CD4-positive, alpha-beta T cell treated with Interleukin-1 beta for 1 hour (primary cell): ENCODE results near the gene DNAH7.

Experiments used
- DNase-seq, 2 donors: peaks; one replicate each; pipeline ENCODE4 v3.0.0-alpha.2; 2020 to 2022

Gene DNAH7

DNA sequence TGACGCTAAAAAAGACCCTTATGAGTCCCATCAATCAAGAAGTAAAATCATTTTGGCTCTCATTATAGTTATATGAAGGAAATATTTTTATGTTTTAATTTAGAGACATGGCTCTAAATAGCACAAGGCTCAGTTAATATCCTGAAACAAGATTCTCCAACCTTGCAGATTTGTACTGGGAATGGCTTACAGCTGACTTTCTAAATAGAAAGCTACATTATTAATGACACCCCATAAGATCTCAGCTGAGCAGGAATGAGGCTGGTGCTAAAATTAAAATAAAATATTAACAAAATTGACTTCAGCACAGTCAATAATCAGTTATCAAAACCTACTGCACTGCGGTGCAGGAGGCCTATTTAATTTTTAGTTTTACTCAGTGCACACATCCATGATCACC, 274.8 kb downstream of the DNAH7 start:
- no peak for DNase-seq

DNA sequence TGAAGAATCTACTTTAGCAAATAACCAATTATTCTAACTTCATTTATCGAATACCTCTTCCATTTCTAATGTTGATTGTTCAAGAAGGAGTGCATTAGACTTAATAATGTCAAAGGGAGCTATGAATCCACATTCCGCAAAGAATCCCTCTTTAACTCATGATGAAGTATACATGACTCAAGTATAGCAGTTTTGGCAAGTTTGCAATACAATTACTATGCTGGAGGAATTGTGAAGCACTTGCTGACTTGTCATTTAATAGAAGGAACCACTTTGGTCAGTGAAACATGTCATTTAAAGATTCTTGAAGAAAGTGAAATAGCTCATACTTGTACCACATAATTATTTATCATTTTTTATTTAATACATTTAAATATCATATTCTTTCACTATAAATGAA, 286.5 kb downstream of the DNAH7 start:
- DNase-seq: no peak

DNA sequence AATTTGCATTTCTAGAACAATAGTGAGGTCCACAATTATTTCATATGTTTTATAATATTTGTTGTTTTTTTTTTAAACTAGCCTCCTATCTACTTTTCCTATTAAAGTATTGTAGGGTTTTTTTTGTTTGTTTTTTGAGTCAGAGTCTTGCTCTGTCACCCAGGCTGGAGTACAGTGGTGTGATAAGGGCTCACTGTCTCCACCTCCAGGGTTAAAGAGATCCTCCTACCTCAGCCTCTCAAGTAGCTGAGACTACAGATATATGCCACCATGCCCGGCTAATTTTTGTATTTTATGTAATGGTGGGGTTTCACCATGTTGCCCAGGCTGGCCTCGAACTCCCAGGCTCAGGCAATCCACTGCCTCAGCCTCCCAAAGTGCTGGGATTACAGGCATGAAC, 289.1 kb downstream of the DNAH7 start:
- DNase-seq: no peak

DNA sequence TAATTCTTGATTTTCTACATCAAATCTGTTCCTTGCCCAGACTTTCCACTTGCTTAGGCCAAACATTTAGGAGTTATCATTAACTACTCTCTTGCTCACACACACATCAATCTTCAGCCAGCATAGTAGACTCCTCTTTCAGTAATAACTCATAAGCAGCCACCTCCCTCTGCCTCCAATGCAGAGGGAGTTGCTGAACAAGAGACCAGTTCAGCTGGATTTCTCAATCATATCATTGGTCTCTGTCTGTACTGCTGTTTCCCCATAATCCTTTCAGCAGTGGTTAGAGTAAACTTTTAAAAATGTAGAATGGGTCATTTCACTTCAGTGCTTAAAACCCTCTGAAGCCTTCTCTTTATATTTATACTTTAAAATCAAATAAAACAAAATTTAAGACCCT, 298.7 kb downstream of the DNAH7 start:
- no peak for DNase-seq

DNA sequence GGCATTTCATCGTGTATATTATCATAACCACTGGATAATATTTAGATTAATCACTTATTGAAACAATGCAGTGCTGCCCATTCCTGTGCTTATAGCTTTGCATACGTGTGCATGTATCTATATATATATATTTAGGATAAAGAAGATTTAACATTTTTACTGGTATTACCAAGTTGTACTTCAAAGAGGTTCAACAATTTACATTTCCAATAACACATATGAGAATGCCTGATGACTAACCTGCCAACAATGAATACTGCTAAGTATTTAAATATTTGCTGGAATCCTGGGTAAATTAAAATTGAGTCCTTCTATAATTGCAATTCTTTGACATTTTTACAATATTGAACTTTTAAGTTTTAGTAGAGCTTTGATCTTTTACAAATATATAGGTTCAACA, 300.2 kb downstream of the DNAH7 start:
- no peak for DNase-seq

DNA sequence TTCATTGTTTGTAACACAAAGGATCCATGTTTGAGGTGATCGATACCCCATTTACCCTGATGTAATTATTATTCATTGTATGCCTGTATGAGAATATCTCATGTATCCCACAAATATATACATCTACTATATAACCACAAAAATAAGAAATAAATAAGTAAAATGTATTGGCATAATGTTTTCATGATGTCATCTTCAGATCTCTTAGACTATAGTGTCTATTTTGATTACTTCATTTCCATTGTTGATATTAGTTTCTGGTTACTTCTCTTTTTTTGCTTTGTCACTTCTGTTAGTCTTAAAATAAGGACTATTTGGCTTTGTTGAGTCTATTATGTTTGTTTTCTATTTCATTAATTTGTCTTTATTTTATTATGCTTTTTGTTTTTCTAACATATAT, 301.9 kb downstream of the DNAH7 start:
- no peak for DNase-seq

DNA sequence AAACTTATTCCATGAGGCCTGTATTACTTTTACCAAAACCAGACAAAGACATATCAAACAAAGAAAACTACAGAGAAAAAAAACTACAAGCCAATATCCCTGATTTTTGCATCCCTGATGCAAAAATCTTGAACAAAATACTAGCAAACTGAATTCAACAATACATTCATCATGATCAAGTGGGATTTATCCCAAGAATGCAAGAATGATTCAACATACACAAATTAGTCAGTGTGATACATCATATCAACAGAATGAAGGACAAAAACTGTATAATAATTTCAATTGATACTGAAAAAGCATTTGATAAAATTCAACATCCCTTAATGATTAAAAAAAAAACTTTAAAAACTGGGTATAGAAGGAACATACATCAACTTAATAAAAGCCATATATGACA, 304.8 kb downstream of the DNAH7 start:
- DNase-seq: no peak

DNA sequence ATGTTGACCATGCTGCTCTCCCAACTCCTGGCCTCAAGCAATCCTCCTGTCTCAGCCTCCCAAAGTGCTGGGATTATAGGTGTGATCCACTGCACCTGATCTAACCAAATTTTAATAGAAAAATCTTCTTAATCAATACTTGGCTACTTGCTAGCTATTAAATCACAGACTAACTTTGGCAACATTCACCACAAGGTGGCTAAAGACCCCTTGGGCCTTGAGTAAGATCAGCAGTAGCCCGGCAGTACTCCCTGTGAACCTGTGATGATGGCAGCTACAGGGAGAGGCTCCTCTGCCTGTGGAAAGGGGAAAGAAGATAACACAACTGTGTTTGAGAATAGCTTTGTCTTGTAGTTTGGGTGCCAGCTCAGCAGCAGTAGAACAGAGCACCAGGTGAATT, 308.8 kb downstream of the DNAH7 start:
- no peak for DNase-seq

DNA sequence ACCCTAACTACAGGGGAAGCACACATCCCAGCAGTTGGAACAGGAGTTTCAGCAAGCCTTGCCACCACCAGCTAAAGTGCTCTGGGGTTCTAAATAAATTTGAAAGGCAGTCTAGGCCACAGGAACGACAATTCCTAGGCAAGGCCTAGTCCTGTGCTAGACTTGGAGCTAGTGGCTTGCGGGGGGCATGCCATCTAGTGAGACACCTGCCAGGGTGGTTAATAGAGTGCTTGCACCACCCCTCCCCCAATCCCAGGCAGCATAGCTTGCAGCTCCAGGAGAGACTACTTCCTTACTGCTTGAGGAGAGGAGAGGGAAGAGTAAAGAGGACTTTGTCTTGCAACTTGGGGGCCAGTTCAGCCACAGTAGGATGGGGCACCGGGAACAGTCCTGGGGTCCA, 309.8 kb downstream of the DNAH7 start:
- no peak for DNase-seq

DNA sequence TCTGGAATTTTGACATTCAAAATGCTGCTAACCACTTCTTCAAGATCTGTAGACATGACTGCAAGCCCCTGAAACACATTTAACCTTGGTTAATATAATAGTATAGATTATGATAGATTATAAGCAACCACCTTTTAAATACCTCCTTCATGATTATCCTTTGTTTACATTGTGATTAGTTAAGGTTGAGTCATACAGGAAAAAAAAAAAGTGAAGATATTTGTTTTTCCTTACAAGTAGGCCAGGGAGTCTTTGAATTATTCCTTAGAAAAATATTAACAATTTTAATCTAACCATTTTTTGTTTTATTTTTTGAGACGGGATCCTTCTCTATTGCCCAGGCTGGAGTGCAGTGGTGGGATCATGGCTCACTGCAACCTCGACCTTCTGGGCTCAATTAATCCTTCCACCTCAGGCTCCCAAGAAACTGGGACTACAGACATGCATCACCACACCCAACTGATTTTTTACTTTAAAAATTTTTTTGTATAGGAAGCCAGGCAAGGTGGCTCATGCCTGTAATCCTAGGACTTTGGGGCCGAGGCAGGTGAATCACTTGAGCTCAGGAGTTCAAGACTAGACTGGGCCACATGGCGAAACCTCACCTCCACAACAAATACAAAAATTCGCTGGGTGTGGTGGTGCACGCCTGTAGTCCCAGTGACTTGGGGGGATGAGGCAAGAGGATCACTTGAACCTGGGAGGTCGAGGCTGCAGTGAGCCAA, 312.3 kb downstream of the DNAH7 start:
- DNase-seq: no peak

DNA sequence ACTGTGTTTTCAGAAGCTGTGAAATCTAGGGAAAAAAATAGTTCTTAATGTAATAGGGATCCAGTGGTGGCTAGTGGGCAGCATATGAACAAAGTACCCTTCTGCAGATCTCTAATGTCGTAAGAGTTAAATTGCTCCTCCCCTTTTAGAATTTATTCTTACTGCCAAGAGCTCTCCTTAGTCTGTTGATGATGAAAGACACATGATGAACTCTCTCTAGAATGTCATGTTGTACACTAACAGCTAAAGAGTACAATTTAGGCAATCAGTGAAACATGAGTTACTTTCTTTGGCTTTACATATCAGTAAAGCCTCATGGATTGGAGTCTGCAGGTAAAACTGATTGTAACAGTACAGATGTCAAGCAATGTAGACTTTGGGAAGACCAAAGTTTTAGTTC, 327.4 kb downstream of the DNAH7 start:
- DNase-seq: no peak

DNA sequence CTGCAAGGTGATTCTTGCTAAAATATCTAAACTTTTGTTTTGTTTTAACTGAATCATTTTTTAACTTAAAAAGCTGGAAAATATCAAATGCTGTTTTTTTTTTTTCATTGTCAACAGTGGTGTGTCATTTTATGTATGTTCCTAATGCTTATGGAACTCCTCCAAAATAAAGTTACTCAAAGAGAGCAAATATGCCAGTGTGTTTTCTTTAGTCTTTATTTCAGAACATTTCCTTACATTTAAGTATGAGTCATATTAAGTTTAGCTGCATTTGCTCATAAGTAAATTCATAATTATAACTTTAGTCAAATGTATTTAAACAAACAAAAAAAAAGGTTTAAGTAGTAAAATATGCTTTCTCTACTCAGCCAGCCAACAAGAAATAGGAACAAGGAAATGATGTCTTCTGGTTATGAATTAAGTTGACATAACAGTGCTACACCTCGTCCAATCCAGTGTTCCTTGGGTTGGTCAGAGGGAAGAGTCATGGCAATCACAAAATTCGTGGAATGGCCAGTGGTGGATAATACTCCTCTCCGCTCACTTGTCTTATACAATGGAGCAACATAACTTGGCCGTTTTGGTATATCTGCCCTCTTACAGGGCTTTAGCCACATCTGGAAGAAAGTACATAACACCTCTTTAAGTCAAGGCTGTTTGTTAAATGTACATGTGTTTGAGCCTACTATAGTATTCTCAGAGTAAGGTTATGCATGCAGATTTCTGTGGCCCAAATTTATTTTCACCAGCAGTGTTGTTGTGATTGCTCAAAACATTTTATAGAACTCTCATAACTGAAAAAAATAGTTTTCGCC, 330.9 kb downstream of the DNAH7 start:
- no peak for DNase-seq

DNA sequence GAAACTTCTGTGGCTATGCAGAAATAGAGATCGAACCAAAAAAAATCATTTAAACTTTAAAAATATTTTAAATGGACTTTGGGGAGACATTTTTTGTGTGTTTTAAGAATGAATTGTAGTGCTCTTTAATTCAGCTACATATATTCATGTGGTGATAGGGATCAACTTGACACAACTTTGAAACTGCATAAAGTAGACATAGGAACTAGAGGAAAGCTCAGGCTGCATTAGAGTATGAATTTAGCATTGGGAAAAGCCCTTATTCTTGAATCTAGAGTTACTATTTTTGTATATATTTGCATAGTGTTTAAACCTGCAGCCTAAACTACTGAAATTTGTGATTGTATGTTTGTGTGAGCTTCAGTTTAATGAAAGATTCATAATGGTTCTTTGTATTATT, 333.3 kb downstream of the DNAH7 start:
- no peak for DNase-seq

DNA sequence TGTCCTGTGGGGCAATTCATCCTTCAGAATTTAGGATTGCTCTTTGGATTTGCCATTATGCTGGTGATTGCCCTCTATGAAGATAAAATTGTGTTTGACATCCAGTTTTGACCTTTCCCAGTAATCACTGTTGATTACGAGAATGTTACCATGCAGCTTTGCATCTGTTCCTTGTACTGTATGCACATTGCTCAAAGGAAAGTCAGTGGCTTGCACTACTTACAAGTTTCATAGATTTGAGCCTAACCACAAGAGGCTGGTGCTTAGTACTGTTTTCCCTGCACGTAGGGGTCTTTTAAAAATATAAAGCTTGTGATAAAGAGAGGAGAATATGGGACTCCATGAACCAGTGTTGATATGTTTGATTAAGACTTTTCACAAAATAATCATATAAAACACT, 333.7 kb downstream of the DNAH7 start:
- DNase-seq: no peak

DNA sequence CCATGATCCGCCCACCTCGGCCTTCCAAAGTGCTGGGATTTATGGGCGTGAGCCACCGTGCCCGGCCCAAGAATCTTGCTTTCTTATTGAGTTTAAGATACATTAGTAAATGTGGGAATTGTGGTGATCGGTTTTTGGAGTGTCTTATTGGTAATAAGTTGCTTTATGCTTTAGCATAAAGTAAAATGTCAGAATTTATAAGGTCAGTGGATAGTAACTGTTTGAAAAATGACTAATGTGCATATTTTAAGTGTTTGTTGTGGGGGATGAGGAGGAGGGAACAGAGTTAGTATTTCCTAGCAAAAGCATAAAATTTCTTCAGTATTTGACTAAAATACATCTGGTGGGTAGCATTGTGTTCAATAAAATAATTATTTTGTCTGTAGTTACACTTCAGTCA, 334.2 kb downstream of the DNAH7 start:
- DNase-seq: no peak

DNA sequence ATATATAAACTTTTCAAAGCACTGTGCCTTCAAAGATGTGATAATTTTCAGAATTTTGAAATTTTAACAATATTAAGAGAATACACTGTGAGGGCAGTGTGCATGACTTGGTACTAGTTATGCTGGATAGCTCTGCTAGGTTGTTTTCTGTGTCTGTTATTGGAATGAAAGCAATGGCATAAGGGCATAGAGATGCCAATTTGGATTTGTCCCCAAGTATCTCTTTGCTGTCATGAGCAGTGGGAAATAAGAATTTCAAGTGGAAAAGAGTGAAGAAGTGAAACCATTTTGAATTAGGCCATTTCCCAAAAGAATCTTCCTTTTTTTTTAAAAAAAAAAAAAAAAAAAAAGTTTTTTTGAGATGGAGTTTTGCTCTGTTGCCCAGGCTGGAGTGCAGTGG, 334.8 kb downstream of the DNAH7 start:
- DNase-seq: no peak

DNA sequence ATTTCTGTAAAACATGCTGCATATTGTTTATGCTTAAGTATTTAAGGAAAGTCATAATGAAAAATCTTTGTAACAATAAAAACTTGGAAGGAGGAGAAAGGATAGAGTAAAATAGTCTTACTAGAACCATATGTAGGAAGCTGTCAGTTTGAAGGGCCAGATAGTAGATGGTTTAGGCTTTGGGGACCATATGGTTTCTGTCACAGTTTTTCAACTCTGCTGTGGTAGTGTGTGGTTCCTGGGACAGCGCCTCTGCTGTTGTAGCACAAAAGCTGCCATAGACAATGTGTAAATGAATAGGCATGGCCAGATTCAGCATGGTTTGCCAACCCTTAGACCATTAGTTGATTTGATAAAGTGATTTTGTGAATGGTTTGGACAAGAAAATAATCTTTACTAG, 336.1 kb downstream of the DNAH7 start:
- DNase-seq: no peak

DNA sequence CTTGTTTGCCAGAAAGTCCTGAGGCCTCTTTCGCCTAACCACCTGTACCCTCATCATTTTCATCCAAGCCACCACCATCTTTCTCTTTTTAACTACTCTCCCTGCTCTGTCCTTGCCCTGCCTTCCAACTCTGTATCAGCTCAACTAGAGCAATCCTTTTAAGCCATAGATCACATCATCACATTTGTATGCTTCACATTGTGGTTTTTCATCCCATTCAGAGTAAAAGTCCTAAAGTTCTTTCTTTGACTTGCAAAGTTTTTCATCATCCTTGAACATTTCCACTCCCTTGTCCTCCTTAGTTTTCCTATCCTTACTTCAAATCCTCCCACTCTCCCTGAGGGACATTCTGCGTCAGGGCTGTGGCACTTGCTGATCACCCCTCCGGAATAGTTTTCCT, 337.7 kb downstream of the DNAH7 start:
- DNase-seq: no peak

DNA sequence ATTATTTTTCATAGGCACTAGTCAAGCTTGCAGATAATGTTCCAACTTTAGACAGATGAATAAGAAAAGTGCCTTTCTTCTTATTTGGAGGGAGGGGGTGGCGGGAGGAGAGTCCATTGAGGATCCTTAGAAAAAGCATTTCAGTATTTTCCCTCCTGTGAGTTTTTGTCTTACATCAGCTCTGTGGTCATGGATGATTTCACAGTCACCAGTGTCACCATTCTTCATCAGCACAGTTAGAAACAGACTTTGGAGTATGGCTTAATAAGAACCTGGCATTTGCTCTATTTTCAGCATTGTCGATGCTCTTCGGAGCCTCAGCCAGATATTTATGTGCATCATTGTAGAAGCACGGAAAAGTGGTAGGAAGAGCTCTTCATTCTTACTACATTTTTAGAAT, 341.5 kb downstream of the DNAH7 start:
- DNase-seq: no peak

DNA sequence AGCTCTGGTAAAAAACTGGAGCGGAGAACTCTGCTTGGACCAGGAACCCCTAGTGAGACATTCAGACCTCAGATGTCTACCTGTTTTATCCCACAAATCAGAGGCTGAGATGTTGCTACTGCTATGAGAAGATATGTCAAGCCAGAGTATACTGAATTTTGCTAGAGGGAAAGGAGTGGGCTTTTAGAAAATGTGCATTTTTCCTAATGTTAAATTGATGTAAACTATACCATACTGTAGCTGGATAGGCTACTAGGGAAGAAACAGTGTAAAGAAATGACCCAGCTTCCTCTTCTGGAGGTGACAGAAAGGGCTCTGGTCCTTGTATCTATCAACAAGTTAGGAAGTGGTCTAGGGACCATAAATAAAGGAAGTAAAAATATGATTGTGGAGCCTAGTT, 346.6 kb downstream of the DNAH7 start:
- no peak for DNase-seq

DNA sequence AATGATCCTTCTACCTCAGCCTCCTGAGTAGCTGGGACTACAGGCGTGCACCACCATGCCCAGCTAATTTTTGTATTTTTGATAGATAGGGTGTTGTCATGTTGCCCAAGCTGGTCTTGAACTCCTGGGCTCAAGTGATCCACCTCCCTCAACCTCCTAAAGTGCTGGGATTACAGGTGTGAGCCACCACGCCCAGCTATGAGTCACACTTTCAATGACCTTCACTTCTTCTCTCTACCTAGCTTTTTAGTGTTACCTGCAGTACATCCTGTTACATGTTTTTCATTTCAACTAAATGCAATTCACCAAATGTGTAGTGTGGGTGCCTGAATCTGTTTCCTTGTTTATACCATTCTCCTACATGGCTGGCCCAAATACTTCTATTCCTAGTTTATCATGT, 347.6 kb downstream of the DNAH7 start:
- no peak for DNase-seq

DNA sequence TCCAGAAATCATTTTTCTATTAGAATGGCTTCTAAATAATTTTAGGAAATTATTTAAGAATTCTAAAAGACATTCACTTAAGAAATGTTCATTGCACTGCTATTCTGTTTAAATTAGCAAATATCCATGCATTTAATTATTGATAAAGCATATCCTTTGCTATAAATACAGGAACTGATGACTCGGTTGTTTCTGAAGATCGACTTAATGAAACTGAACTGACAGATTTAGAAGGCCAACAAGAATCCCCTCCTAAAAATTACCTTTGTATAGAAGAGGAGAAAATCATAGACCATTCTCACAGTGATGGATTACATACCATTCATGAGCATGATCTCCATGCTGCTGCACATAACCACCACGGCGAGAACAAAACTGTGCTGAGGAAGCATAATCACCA, 352.2 kb downstream of the DNAH7 start:
- no peak for DNase-seq

DNA sequence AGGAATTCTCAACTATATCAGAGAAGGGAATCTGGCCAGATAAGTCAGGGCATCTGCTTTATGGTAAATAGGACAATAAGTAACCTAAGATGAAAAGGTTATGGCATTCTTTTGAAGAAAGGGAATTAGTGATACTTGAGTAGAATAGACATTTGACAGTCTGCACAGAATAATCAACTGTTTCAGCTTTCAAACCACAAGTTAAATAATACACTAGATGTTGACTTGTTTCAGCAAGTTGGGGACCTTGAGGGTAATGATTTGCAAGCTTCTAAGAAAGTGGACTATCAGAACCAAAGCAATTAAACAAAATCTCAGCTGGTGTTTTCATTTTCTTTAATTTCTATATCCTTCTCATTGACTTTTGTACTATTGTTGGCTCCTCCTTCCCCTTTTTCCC, 357.2 kb downstream of the DNAH7 start:
- no peak for DNase-seq

DNA sequence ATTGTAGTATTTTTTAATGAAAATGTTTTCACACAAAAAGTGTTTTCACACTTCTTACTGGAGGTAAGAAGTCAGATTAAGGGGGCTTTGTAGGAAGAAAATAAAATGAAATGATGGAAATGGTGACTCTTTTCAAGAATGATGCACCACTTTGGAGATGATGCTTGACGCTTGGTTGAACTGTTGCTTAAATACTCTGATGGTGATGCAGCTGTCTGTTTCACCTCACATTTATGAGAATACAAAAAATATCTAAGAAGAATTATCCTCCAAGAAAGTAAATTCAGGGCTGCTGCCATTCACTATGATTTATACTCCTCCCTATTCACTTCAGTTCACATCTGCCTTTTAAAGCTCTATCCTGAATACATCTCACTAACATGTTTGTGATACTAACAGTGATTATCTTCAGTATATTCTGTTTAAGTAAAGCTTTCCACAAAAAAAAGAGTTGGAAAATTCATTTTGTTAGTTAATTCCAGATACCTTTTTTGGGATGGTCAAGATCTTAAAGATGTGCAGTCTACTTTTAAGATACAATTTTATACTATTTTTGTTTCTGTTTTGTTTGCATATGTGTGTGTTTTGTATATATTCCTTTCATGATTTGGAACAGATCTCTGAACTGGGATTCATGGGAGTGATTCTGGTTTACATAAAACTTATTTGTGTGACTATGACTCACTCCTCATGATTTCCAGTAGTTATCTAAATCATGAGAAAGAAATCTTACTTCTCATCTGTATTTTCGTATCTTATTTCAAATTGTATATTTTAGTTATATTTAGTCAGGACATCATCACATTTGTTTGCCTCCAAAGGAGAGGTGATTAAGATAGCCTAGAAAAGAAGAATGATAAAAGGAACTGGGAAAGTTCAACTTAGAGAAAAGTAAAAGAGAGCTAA, 358.5 kb downstream of the DNAH7 start:
- DNase-seq: no peak
